Right ventricle myocardium superior (tissue), 1 donor: ENCODE data around the gene WHRN. TPM values are rescaled to one million over a fixed set of nuclear protein-coding genes. Genes with fewer than 3 reads are reported as not detected.

Source experiments
- ATAC-seq: fragments of 200-7000 bp; cut with Tn5 transposase; one replicate; pipeline ENCODE4 v1.9.1; 2020; ENCODE audit warnings: mild to moderate bottlenecking; ENCODE audit not compliant: poor library complexity
- DNase-seq: peaks from one replicate; pipeline ENCODE4 v3.0.0-alpha.2; 2020
- intact Hi-C: fragments of 100-400 bp; cut with DNase I; formaldehyde crosslinking; loops from one replicate; pipeline ENCODE4 v1.11.2; 2022
- total RNA-seq: library from RNA; stranded (reverse); fragmentation: NEBNext Ultra II Directional; extraction: Animal tissue kit (Norgen Biotek cat#: 25700); gene quantifications from one replicate; pipeline ENCODE4 v1.2.1, GENCODE V29; 2021
- donor health status: DM: no; HTN: yes; CAD: no; lungs with severe emphysema.

WHRN gene
- total RNA-seq, 1 donor from 2014 or later, result 0.56 TPM

DNA sequence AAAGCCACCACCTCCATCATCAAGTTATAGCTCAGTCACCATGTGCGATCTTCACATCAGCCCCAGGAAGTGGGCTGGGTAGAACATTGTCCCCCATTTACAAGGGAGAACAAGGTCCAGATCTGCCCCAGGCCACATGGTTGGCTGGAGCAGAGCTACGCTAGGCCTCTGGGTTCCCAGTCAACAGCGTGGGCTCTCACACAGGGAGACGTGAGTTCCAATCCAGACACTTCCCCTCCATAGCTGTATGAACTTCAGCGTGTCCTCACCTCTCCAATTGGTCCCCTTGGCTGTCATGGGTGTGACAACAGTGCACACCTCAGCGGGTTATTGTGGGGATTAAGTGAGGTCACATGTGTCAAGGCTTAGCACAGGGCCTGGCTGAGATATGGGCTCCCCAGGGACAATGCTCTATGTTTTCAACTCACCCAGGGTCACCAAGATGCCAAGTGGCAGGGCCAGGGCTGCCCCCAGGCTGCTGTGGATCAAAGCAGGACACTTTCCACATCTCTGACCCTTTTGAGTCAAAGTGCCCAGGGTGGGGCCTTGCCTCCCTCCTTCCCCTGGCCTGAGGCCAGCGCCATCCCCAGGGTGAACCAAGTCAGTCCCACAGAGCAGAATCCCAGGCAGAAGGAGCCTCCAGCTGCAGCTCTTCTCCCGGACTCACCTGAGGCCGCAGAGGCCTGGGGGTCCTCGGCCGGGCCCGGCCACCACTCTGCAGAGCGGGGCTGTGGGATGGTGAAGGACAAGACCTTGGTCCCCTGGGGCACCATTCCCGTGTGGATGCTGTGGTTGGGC is 137.3 kb downstream of the WHRN start:
- DNase-seq (no peak), ATAC-seq (no peak)
- intact Hi-C loops, result no loop called here

DNA sequence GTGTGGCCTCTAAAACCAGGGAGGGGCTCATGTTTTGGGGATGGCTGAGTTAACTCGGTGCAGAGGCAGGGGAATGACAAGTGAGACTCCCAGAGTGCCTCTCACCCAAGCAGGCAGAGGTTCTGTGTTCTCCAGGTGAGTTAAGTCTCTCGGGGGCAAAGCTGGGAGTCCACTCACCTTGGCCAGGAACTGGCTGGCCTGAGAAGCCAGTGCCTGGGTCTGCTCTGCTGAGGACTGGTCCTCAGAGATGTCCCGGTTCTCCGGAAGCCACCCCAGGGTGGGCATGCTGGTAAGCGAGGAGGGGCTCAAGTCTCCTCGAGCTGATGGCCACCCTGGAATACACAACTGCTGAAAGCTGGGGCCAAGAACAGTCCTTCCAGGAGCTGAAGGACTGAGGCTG is 137.9 kb downstream of the WHRN start:
- DNase-seq (no peak), ATAC-seq (no peak)
- intact Hi-C loops, result no loop called here

- intact Hi-C loops, result no loop called here
- ATAC-seq (no peak), DNase-seq (no peak)
Measured at GRCh38 chr9:114366334-114367128, 138.7 kb downstream of the WHRN start.

- intact Hi-C loops, result no loop called here
- ATAC-seq (no peak), DNase-seq (no peak)
Measured at GRCh38 chr9:114365194-114365593, 140.1 kb downstream of the WHRN start.

DNA sequence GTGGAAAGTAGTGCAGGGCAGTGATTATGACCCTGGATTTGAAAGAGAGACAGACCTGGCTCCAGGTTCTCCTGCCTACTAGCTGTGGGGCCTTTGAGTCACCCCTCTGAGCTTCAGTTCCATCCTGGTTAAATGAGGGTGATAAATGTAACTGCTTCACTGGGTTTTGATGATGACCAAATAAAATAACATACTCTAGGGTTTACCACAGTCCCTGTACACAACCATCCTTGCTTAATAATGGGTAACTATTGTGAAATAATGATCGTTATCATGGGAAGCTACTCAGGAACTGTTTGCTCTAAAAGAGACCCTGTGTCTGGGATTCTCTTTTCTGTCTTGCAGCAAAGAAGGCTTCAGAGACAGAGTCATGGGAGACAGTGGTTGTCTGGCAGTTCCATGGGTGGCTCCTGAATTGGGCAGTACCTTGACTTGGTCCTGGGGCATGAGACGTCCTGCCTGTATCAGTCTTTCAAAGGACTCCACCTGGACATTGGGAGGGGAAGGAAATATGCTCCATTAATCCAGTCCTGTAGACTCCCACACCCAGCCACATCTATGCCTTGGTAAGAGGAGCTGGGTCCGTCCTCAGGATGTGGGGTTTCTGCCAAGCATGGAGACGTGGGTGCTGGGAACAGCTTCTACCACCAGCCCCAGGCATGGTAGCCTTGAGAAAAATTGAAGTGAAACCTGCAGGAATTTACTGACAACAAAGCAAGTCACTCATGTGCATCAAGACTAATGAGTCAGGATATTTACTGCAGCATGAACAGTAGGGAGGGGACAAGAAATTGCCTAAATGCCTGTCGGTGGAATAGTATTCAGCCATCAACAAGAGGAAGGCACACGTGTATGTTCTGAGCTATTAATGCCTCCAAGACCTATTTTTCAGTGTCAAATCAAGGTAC is 140.9 kb downstream of the WHRN start:
- ATAC-seq (no peak), DNase-seq (no peak)
- intact Hi-C loops, result no loop called here

DNA sequence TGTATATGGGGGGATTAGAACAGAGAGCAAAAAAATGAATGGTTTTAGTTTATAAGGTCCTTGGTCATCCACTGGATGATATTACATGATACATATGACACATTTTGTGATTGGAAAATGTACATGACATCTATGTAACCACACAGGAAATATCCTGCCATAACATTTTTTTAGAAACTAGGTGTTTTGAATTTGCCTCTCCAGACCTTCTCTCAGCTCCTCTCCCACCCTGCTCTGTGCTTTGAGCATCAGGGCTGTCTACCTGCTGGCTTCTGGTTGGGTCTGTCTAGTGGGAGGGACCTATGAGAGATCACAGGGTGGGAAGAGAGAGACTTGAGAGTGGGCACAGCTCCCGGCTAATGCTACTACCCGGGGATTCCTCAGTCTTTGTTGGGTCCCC is 141.8 kb downstream of the WHRN start:
- no peak for ATAC-seq
- no peak for DNase-seq
- intact Hi-C loops, result no loop called here

DNA sequence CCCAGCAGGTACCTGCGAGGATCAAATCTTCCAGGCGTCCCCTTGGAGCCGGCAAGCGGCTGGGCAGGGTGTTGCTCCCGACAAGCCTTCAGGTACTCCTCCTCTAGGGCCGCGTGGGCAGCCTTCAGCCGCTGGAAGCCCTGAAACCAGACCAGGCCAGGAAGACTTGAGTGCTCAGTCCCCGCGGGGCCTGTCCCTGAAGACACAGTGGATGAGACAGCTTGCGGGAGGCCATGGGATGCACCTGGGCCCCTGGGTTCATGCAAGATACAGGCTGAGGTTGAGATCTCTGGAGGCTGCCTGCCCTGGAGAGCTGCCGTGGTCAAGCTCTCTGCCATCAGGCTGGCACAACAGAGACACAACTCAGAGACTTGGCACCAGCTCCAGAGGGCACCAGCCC is 142.9 kb downstream of the WHRN start:
- intact Hi-C loops, result no loop called here
- no peak for ATAC-seq

DNA sequence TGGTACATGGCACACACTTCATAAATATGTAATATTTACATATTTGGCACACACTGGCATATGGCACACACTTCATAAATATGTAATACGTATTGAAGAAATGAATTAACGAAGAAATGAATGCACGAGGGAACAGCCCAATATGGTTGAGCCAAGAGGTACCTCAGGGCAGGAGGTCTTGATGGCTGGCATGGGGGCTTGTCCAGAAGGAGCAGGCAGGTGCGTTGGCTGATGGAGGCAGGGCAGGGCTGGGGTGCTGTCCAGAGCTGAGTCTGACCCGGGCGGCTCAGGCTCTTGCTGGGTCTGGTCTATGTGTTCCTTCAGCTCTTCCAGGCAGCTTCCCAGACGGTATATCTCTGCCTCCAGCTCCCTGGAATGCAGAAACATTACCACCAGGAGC is 143.7 kb downstream of the WHRN start:
- intact Hi-C loops, result no loop called here
- no peak for DNase-seq
- no peak for ATAC-seq

More for the DNA sequence above, 142.9 kb downstream of the WHRN start:
- DNase-seq, result no peak

DNA sequence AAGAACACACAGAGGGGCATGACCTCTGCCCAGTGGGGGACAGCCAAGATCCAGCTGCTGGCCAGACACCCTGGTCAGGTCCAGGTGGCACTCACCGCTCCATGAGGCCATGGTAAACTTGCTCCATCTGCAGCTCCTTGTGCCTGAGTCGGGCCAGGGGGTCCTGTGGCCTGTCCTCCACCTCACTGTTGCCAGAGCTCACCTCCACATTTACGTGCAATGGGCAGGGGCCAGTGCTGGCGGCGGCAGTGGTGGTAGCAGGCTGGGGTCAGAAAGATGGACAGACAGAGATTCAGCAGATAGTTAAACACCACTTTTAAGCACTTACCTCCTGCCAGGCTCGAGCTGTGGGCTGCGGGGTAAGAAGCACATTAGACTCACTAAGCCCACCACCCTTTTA is 145.5 kb downstream of the WHRN start:
- ATAC-seq (no peak), DNase-seq (no peak)
- intact Hi-C loops, result no loop called here

GRCh38 chr9:114357911-114358328 is 147.4 kb downstream of the WHRN start:
- no peak for ATAC-seq
- intact Hi-C loops, result no loop called here
- DNase-seq, result no peak

DNA sequence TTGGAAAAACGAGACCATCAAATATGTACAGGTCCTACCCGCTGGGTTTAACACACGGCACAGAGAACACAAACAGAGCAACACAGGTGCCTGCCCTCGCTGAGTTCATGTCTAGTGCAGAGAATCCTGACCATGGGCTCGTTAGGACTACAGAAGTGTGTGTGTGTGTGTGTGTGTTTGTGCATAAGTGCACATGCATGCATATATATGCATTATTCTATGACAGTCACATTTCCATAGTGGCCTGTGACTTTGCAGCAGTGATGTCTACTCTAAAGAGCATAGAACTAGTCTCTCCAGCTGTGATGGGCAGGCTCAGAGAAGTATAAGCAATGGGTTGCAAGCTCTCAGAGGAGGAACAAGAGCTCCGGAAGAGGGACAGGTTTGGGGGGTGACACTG is 147.9 kb downstream of the WHRN start:
- intact Hi-C loops, result no loop called here
- DNase-seq (no peak), ATAC-seq (no peak)

- no peak for DNase-seq
- no peak for ATAC-seq
Measured at GRCh38 chr9:114356792-114357191, 148.5 kb downstream of the WHRN start.

DNA sequence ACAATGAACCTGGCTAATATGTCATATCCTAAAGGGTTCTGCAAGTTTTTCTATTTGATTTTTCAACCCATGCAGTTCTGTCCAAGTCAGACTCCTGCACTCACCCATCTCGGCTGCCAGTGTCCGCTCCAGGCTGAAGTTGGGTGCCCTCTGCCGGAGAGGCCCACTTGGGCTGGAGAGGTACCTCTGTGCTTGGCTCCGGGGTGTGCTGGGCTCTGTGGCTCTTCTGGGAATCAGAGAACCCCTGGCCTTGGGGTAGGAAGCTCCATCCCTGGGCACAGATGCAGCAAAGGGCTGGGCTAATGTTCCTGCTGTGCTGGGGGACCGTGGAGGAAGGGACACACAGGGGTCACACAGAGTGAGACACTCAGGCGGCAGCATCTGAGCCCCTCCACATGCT is 149.5 kb downstream of the WHRN start:
- ATAC-seq (no peak), DNase-seq (no peak)
- intact Hi-C loops, result no loop called here

More at GRCh38 chr9:114356792-114357191, 148.5 kb downstream of the WHRN start:
- intact Hi-C loops, result no loop called here

Other genes with a start within 250 kb of the WHRN start
- 1.2 TPM for gene ORM1, start 182.4 kb downstream of the WHRN start, total RNA-seq
- gene ORM2, start 175.6 kb downstream of the WHRN start, total RNA-seq, result not detected
- gene AKNA, start 117.5 kb downstream of the WHRN start, total RNA-seq, result 4.6 TPM
- gene ATP6V1G1, start 82.3 kb upstream of the WHRN start, total RNA-seq, result 60.2 TPM
- gene TMEM268, start 105.8 kb upstream of the WHRN start, total RNA-seq, result 2.7 TPM
- not detected for gene TEX53, start 152.3 kb upstream of the WHRN start, total RNA-seq
- not detected for gene TEX48, start 176.7 kb upstream of the WHRN start, total RNA-seq